COLO668 (cell line): ENCODE data around the gene COX7A2L.

Source experiments
- DNase-seq: peaks from one replicate; lab custom pipeline; 2025; ENCODE audit not compliant: unreplicated experiment; lab: John Stamatoyannopoulos, UW

COX7A2L gene

GRCh38 chr2:42321452-42322064 lies 39.5 kb downstream of the COX7A2L start:
- DNase-seq, result no peak

- no peak for DNase-seq
Measured at GRCh38 chr2:42319265-42319664, 41.8 kb downstream of the COX7A2L start.

- no peak for DNase-seq
Measured at GRCh38 chr2:42317945-42318344, 43.1 kb downstream of the COX7A2L start.

GRCh38 chr2:42317486-42317885 lies 43.5 kb downstream of the COX7A2L start:
- DNase-seq, result no peak

- DNase-seq, result no peak
Measured at GRCh38 chr2:42316910-42317309, 44.1 kb downstream of the COX7A2L start.

GRCh38 chr2:42315844-42316470 lies 45.1 kb downstream of the COX7A2L start:
- no peak for DNase-seq

- DNase-seq, result no peak
Measured at GRCh38 chr2:42314892-42315468, 46.0 kb downstream of the COX7A2L start.

GRCh38 chr2:42312106-42312505 lies 48.9 kb downstream of the COX7A2L start:
- no peak for DNase-seq

GRCh38 chr2:42310007-42310515 lies 51.0 kb downstream of the COX7A2L start:
- DNase-seq, result no peak

GRCh38 chr2:42309366-42309765 lies 51.7 kb downstream of the COX7A2L start:
- no peak for DNase-seq

GRCh38 chr2:42307180-42307579 lies 53.8 kb downstream of the COX7A2L start:
- DNase-seq, result no peak

- no peak for DNase-seq
Measured at GRCh38 chr2:42304059-42304713, 56.8 kb downstream of the COX7A2L start.

- DNase-seq, result no peak
Measured at GRCh38 chr2:42303252-42303651, 57.8 kb downstream of the COX7A2L start.

- no peak for DNase-seq
Measured at GRCh38 chr2:42300527-42300926, 60.5 kb downstream of the COX7A2L start.
